NCI-H2107 treated with DMSO at 0.1 percent for 48 hours (cell line): ENCODE data around the gene TJP1.
"Not testable (repeated sequence)": the region's sequence is repeated elsewhere in the genome, so short reads cannot be mapped to it uniquely, and the experiment has no call there.

Experiments used
- DNase-seq: peaks from one replicate; lab custom pipeline; 2025; ENCODE audit not compliant: unreplicated experiment; lab: John Stamatoyannopoulos, UW

Gene TJP1

GRCh38 chr15:29756358-29757267 lies 65.7 kb downstream of the TJP1 start:
- DNase-seq: no peak

- DNase-seq: not testable (repeated sequence)
These were observed 68.3 kb downstream of the TJP1 start for GRCh38 chr15:29754009-29754408.

- DNase-seq: no peak
These were observed 68.8 kb downstream of the TJP1 start for GRCh38 chr15:29753506-29753905.

GRCh38 chr15:29750754-29751153 lies 71.5 kb downstream of the TJP1 start:
- DNase-seq: no peak

GRCh38 chr15:29749365-29750086 lies 72.7 kb downstream of the TJP1 start:
- no peak for DNase-seq

GRCh38 chr15:29747837-29748417 lies 74.3 kb downstream of the TJP1 start:
- DNase-seq: no peak

GRCh38 chr15:29743475-29743874 lies 78.8 kb downstream of the TJP1 start:
- no peak for DNase-seq

GRCh38 chr15:29740692-29741311 lies 81.5 kb downstream of the TJP1 start:
- no peak for DNase-seq

- DNase-seq: no peak
These were observed 85.6 kb downstream of the TJP1 start for GRCh38 chr15:29736744-29737020.

- no peak for DNase-seq
These were observed 86.1 kb downstream of the TJP1 start for GRCh38 chr15:29736012-29736743.

- no peak for DNase-seq
These were observed 87.2 kb downstream of the TJP1 start for GRCh38 chr15:29734917-29735572.

GRCh38 chr15:29731865-29732264 lies 90.4 kb downstream of the TJP1 start:
- DNase-seq: no peak

- DNase-seq: not testable (repeated sequence)
These were observed 91.8 kb downstream of the TJP1 start for GRCh38 chr15:29730471-29730870.

- DNase-seq: no peak
These were observed 93.8 kb downstream of the TJP1 start for GRCh38 chr15:29728418-29728817.

GRCh38 chr15:29727871-29728270 lies 94.4 kb downstream of the TJP1 start:
- no peak for DNase-seq

GRCh38 chr15:29726553-29726952 lies 95.7 kb downstream of the TJP1 start:
- no peak for DNase-seq

- no peak for DNase-seq
These were observed 98.2 kb downstream of the TJP1 start for GRCh38 chr15:29724026-29724425.

- no peak for DNase-seq
These were observed 108.5 kb downstream of the TJP1 start for GRCh38 chr15:29713784-29714183.

GRCh38 chr15:29712149-29712885 lies 110.0 kb downstream of the TJP1 start:
- DNase-seq: no peak

GRCh38 chr15:29711531-29711930 lies 110.7 kb downstream of the TJP1 start:
- DNase-seq: no peak
